ENCODE results near the gene COL25A1. TPM values are rescaled to one million over a fixed set of nuclear protein-coding genes. Genes with fewer than 3 reads are reported as not detected.

The COL25A1 gene
- total RNA-seq, 1 experiment from 2014 or later: 4.2 TPM

GRCh38 chr4:109315818-109316217 is 13.4 kb upstream of the COL25A1 start:
- DNase-seq: no peak
- no peak overlapping the region for H4K91ac ChIP-seq (ENCODE audit: insufficient read length, low read depth, low read length)
- no peak overlapping the region for H2BK20ac ChIP-seq (ENCODE audit: low read depth, low read length, poor library complexity, severe bottlenecking)
- no peak overlapping the region for H2BK15ac ChIP-seq (ENCODE audit: low read depth, low read length)
- no peaks in the 10 kb centered on the region for H3K4me1 ChIP-seq (ENCODE audit: insufficient read depth, low read length)
- peaks cover 0 to 24% (median 0%) of the 10 kb centered on the region in 3 experiments; a peak in 4 of 7 replicates for H3K36me3 Mint-ChIP-seq (ENCODE audit: insufficient read depth in 1 of 3, low read depth in 3 of 3)
- no peak overlapping the region for H3K4ac ChIP-seq (ENCODE audit: low read depth, low read length)
- no peak overlapping the region for H2BK12ac ChIP-seq (ENCODE audit: insufficient read length, low read depth, low read length)
- no CpG with 5 or more reads among the region's 2 CpGs for WGBS (ENCODE audit: extremely low coverage, insufficient read length, low lambda C conversion rate)
- H3K4me2 ChIP-seq (ENCODE audit: insufficient read depth, insufficient read length, low read length): no peak overlapping the region
- H3T11ph ChIP-seq (ENCODE audit: low read length): no peak overlapping the region
- H2AFZ ChIP-seq (ENCODE audit: low read length): no peak overlapping the region
- no peak overlapping the region for H3K27ac Mint-ChIP-seq
- H3K18ac ChIP-seq (ENCODE audit: insufficient read length, low read depth, low read length): no peak overlapping the region
- no peak overlapping the region for H3K9ac ChIP-seq (ENCODE audit: extremely low read depth, insufficient read length, low read length)
- H3K56ac ChIP-seq (ENCODE audit: insufficient read length, low read depth, low read length): no peak overlapping the region
- H3K4me3 Mint-ChIP-seq: no peak overlapping the region
- H4K20me1 ChIP-seq (ENCODE audit: control insufficient read depth, insufficient read depth, insufficient read length): no peaks in the 10 kb centered on the region
- peaks cover 17 to 22% of the 10 kb centered on the region in 2 experiments for H3K9me3 Mint-ChIP-seq
- no peak overlapping the region for H3K23ac ChIP-seq (ENCODE audit: insufficient read length, low read depth, low read length)
- H2BK5ac ChIP-seq (ENCODE audit: insufficient read length, low read length): no peak overlapping the region
- H3K27me3 Mint-ChIP-seq (ENCODE audit: low read depth): no peaks in the 10 kb centered on the region
- peak; percentile 49 for TF ChIP-seq CTCF (conservative IDR thresholded peaks at IDR 0.05)
- no peak overlapping the region for H4K5ac ChIP-seq (ENCODE audit: insufficient read length, low read depth, low read length)
- no peak overlapping the region for H4K8ac ChIP-seq (replicated peaks; ENCODE audit: insufficient read length, low read depth, low read length)
- no peak overlapping the region for H2BK120ac ChIP-seq (ENCODE audit: low read depth, low read length, poor library complexity, severe bottlenecking)
- H3K79me2 ChIP-seq (ENCODE audit: insufficient read depth, low read length): no peaks in the 10 kb centered on the region
- no peaks in the 10 kb centered on the region for H3K9me3 ChIP-seq (ENCODE audit: control insufficient read depth, low read depth, low read length)
- H3K14ac ChIP-seq (ENCODE audit: insufficient read depth, low read length): no peak overlapping the region
- H3K27me3 ChIP-seq (ENCODE audit: insufficient read depth, low read length): no peaks in the 10 kb centered on the region
- no peak overlapping the region for H2AK5ac ChIP-seq (ENCODE audit: insufficient read length, low read length)
- no peak overlapping the region for H3K27ac ChIP-seq (ENCODE audit: insufficient read length, low read depth, low read length)
- H3K4me1 Mint-ChIP-seq: peaks cover 10 to 13% of the 10 kb centered on the region in 2 experiments; a peak in 3 of 4 replicates
- H3K79me1 ChIP-seq (ENCODE audit: insufficient read depth, low read depth, low read length, poor library complexity, severe bottlenecking): no peaks in the 10 kb centered on the region
- no peaks in the 10 kb centered on the region for H3K23me2 ChIP-seq (ENCODE audit: insufficient read length, low read depth, low read length, poor library complexity, severe bottlenecking)
